Measurements from ENCODE around the gene TEKTIP1. TPM values are rescaled to one million over a fixed set of nuclear protein-coding genes. Genes with fewer than 3 reads are reported as not detected.

The TEKTIP1 gene
- total RNA-seq, 4 donors from 2014 or later: 2.5 to 5.2 TPM; not detected in 2

DNA sequence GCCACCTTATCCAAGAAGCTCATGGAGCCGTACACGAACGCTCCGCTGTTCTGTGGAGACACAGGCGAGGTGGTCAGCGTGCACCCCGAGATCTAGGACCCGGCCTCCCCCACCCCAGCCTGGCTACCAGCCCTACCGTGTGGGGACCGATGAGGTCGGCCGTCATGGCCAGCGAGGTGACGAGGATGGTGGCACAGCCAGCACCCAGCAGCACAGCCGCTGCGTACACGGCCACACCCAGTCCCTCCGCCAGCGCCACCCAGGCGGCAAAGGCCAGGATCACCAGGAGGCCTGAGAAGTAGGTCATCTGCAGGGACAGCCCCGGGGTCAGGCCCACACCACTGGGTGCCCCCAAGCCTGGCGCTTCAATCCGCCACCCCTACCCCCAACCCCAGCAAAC, 7.1 kb downstream of the TEKTIP1 start:
- in situ Hi-C loops (cut with MboI; ENCODE audit: low pct_ligation_motif_present in 1 of 4, low pct_unique_long_range_greater_than_20kb in 1 of 4, low sequenced_read_pairs in 3 of 4): no loop called here
- WGBS, 2 donors (ENCODE audit: low coverage in 1 of 2): 94 to 100% methylated on average over 3 to 23 of the region's 23 CpGs
- TF ChIP-seq POLR2AphosphoS5 (IDR thresholded peaks at IDR 0.05) (no peak), EP300 (IDR thresholded peaks at IDR 0.05; ENCODE audit: low read depth) (no peak), POLR2A (IDR thresholded peaks at IDR 0.05) (no peak)
- TF ChIP-seq, protein P1, sequence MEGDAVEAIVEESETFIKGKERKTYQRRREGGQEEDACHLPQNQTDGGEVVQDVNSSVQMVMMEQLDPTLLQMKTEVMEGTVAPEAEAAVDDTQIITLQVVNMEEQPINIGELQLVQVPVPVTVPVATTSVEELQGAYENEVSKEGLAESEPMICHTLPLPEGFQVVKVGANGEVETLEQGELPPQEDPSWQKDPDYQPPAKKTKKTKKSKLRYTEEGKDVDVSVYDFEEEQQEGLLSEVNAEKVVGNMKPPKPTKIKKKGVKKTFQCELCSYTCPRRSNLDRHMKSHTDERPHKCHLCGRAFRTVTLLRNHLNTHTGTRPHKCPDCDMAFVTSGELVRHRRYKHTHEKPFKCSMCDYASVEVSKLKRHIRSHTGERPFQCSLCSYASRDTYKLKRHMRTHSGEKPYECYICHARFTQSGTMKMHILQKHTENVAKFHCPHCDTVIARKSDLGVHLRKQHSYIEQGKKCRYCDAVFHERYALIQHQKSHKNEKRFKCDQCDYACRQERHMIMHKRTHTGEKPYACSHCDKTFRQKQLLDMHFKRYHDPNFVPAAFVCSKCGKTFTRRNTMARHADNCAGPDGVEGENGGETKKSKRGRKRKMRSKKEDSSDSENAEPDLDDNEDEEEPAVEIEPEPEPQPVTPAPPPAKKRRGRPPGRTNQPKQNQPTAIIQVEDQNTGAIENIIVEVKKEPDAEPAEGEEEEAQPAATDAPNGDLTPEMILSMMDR (IDR thresholded peaks at IDR 0.05): no peak
- H3K4me1 ChIP-seq: no peaks in the 10 kb centered on the region
- no peaks in the 10 kb centered on the region for H3K36me3 ChIP-seq
- no peak overlapping the region for H3K27ac ChIP-seq
- intact Hi-C loops (cut with DNase I; ENCODE audit: low total_unique reads): loop anchor here (10.0 kb wide), 1 partner anchor 159 kb away; the partner anchor contains the start of genes PIP5K1C and TJP3
- no peak overlapping the region for H3K4me3 ChIP-seq
- H3K9me3 ChIP-seq: no peaks in the 10 kb centered on the region
- no peaks in the 10 kb centered on the region for H3K27me3 ChIP-seq
- no peak for DNase-seq

DNA sequence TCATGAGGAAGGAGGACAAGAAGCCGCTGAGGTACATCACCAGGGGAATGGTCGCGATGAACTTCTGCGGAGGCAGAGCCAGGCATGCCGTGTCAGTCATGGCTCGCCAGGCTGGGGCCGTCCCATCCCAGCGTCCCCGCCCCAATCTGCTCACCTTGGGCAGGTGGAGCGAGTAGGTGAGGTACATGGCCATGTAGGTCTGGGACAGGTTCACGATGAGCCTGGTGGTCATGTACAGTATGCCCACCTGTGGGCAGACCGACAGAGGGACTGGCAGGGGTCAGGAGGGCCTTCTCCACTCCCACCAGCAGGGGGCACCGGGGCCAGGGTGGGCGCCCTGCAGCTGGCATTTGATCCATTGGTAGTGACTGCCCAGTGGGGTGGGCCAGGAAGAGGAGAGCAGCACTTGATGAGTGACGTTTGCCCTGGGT, 8.3 kb downstream of the TEKTIP1 start:
- Histone ChIP-seq H3K36me3 (no peaks in the 10 kb centered on the region), H3K27me3 (no peaks in the 10 kb centered on the region), H3K9me3 (no peaks in the 10 kb centered on the region), H3K27ac (no peak overlapping the region), H3K4me3 (no peak overlapping the region), H3K4me1 (no peaks in the 10 kb centered on the region)
- in situ Hi-C loops (cut with MboI; ENCODE audit: low pct_ligation_motif_present in 1 of 4, low pct_unique_long_range_greater_than_20kb in 1 of 4, low sequenced_read_pairs in 3 of 4) (no loop called here), intact Hi-C loops (cut with DNase I; ENCODE audit: low total_unique reads) (loop anchor here (10.0 kb wide), 1 partner anchor 157 kb away; the partner anchor contains the start of genes PIP5K1C and TJP3)
- DNase-seq: no peak
- 77% methylated on average over 5 of the region's 15 CpGs; no CpG with 5 or more reads in 1 of the 2 donors for WGBS, 2 donors (ENCODE audit: low coverage in 1 of 2)
- no peak for TF ChIP-seq POLR2A (IDR thresholded peaks at IDR 0.05)
- TF ChIP-seq POLR2AphosphoS5 (IDR thresholded peaks at IDR 0.05): no peak
- TF ChIP-seq, protein P1 (IDR thresholded peaks at IDR 0.05): peak in 4 of 5 experiments; percentile 36 to 53 (median 41)

DNA sequence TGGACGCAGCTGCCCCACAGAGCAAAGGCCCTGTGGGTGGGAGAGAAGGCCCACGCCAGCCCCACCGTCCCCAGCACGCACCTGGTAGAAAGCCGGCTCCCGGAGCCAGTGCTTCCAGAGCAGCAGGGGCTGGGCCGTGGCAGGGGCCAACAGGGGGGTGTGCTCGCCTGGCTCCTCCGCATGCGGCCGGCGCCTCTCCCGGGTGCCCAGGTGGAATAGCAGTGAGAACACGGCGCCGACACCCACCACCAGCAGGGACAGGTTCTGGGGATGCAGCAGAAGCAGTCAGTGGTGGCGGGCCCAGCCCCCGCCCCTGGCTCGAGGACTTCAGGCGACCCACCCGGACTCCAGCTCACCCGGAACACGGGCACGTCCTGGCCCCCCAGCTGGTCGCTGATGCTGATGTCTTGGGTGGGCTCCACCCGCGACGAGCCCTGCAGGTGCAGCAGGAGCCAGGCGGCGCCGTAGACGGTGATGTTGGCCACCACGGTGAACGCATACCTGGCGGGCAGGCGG, 8.9 kb downstream of the TEKTIP1 start:
- H3K36me3 ChIP-seq: no peaks in the 10 kb centered on the region
- no peaks in the 10 kb centered on the region for H3K27me3 ChIP-seq
- H3K9me3 ChIP-seq: no peaks in the 10 kb centered on the region
- WGBS, 2 donors (ENCODE audit: low coverage in 1 of 2): 88% methylated on average over 29 of the region's 36 CpGs; no CpG with 5 or more reads in 1 of the 2 donors
- in situ Hi-C loops (cut with MboI; ENCODE audit: low pct_ligation_motif_present in 1 of 4, low pct_unique_long_range_greater_than_20kb in 1 of 4, low sequenced_read_pairs in 3 of 4) (no loop called here), intact Hi-C loops (cut with DNase I; ENCODE audit: low total_unique reads) (loop anchor here (10.0 kb wide), 1 partner anchor 157 kb away; the partner anchor contains the start of genes PIP5K1C and TJP3)
- no peak for TF ChIP-seq EP300 (IDR thresholded peaks at IDR 0.05; ENCODE audit: low read depth)
- TF ChIP-seq POLR2A (IDR thresholded peaks at IDR 0.05): no peak
- TF ChIP-seq POLR2AphosphoS5 (IDR thresholded peaks at IDR 0.05): no peak
- TF ChIP-seq, protein P1 (IDR thresholded peaks at IDR 0.05): no peak
- no peak for DNase-seq
- no peak overlapping the region for H3K27ac ChIP-seq
- no peak overlapping the region for H3K4me3 ChIP-seq
- H3K4me1 ChIP-seq: peaks cover 0 to 4% (median under 1%) of the 10 kb centered on the region in 4 donors

GRCh38 chr19:3548606-3549005, 9.6 kb downstream of the TEKTIP1 start:
- no peaks in the 10 kb centered on the region for H3K27me3 ChIP-seq
- intact Hi-C loops (cut with DNase I; ENCODE audit: low total_unique reads) (loop anchor here (10.0 kb wide), 1 partner anchor 156 kb away; the partner anchor contains the start of genes PIP5K1C and TJP3), in situ Hi-C loops (cut with MboI; ENCODE audit: low pct_ligation_motif_present in 1 of 4, low pct_unique_long_range_greater_than_20kb in 1 of 4, low sequenced_read_pairs in 3 of 4) (no loop called here)
- DNase-seq: no peak
- TF ChIP-seq, protein P1 (IDR thresholded peaks at IDR 0.05): no peak
- TF ChIP-seq POLR2AphosphoS5 (IDR thresholded peaks at IDR 0.05): no peak
- no peak for TF ChIP-seq EP300 (IDR thresholded peaks at IDR 0.05; ENCODE audit: low read depth)
- no peak for TF ChIP-seq POLR2A (IDR thresholded peaks at IDR 0.05)
- 89% methylated on average over 14 of the region's 14 CpGs; no CpG with 5 or more reads in 1 of the 2 donors for WGBS, 2 donors (ENCODE audit: low coverage in 1 of 2)
- H3K9me3 ChIP-seq: no peaks in the 10 kb centered on the region
- no peak overlapping the region for H3K4me3 ChIP-seq
- H3K36me3 ChIP-seq: no peaks in the 10 kb centered on the region
- H3K4me1 ChIP-seq: peaks cover 0 to 7% (median 2%) of the 10 kb centered on the region in 4 donors
- H3K27ac ChIP-seq: no peak overlapping the region
